Liver (tissue), 9 donors: ENCODE data around the gene ANKRD13B. TPM values are rescaled to one million over a fixed set of nuclear protein-coding genes. Genes with fewer than 3 reads are reported as not detected.

Experiments used
- DNase-seq: peaks from one replicate; pipeline ENCODE4 v3.0.0-alpha.2; 2017; ENCODE audit warnings: low spot score
- H3K27ac ChIP-seq, 2 donors: one replicate each; pipeline ENCODE4 v1.7.0; 2013; ENCODE audit warnings: inconsistent platforms in 2 of 2, low read length in 2 of 2, control low read depth in 1 of 2, low read depth in 1 of 2, mild to moderate bottlenecking in 1 of 2
- H3K27me3 ChIP-seq, 4 donors: one replicate each; pipeline versions ENCODE4 v1.6.1 to v1.7.0; 2013; ENCODE audit warnings: low read length in 3 of 4, inconsistent platforms in 1 of 4, mild to moderate bottlenecking in 1 of 4, moderate library complexity in 1 of 4; ENCODE audit not compliant: control insufficient read depth in 4 of 4, insufficient read depth in 4 of 4
- H3K36me3 ChIP-seq, 4 donors: one replicate each; pipeline versions ENCODE4 v1.6.1 to v1.7.0; 2013; ENCODE audit warnings: low read length in 3 of 4, mild to moderate bottlenecking in 3 of 4, low read depth in 1 of 4, moderate library complexity in 1 of 4; ENCODE audit not compliant: control insufficient read depth in 4 of 4, insufficient read depth in 3 of 4
- H3K4me1 ChIP-seq, 4 donors: one replicate each; pipeline versions ENCODE4 v1.6.1 to v1.7.0; 2013; ENCODE audit warnings: low read length in 3 of 4, mild to moderate bottlenecking in 3 of 4, moderate library complexity in 1 of 4; ENCODE audit not compliant: control insufficient read depth in 4 of 4, insufficient read depth in 4 of 4
- H3K4me3 ChIP-seq, 3 donors: one replicate each; pipeline versions ENCODE4 v1.6.1 to v1.7.0; 2013; ENCODE audit warnings: low read length in 3 of 3, control low read depth in 1 of 3, low read depth in 1 of 3, mild to moderate bottlenecking in 1 of 3
- H3K9ac ChIP-seq, 2 donors: one replicate each; pipeline ENCODE4 v1.7.0; 2013; ENCODE audit warnings: low read length in 2 of 2, mild to moderate bottlenecking in 2 of 2, moderate library complexity in 2 of 2, control low read depth in 1 of 2, low read depth in 1 of 2
- H3K9me3 ChIP-seq, 4 donors: one replicate each; pipeline versions ENCODE4 v1.6.1 to v1.7.0; 2013; ENCODE audit warnings: low read length in 3 of 4; ENCODE audit not compliant: control insufficient read depth in 4 of 4
- FOXA1 ChIP-seq: IDR thresholded peaks from 2 replicates; pipeline ENCODE4 v1.6.1; 2016; ENCODE audit warnings: antibody characterized with exemption
- FOXA2 ChIP-seq: IDR thresholded peaks from 2 replicates; pipeline ENCODE4 v1.6.1; 2016; ENCODE audit warnings: antibody characterized with exemption
- JUND ChIP-seq, 2 donors: IDR thresholded peaks; 2 replicates each; pipeline ENCODE4 v1.6.1; 2016; ENCODE audit warnings: antibody characterized with exemption in 2 of 2
- NR2F2 ChIP-seq: IDR thresholded peaks from 2 replicates; pipeline ENCODE4 v1.6.1; 2016; ENCODE audit warnings: antibody characterized with exemption
- RAD21 ChIP-seq, 2 donors: IDR thresholded peaks; 2 replicates each; pipeline ENCODE4 v1.6.1; 2016; ENCODE audit warnings: antibody characterized with exemption in 2 of 2, mild to moderate bottlenecking in 2 of 2
- RXRA ChIP-seq, 2 donors: IDR thresholded peaks; 2 replicates each; pipeline ENCODE4 v1.6.1; 2017 to 2018; ENCODE audit warnings: antibody characterized with exemption in 2 of 2, mild to moderate bottlenecking in 1 of 2
- SP1 ChIP-seq: IDR thresholded peaks from 2 replicates; pipeline ENCODE4 v1.6.1; 2018; ENCODE audit warnings: antibody characterized with exemption, mild to moderate bottlenecking
- WGBS: extraction: QIAGEN DNeasy Blood & Tissue Kit; methylation state at CpG from one replicate; pipeline ENCODE4 v1.1.7; 2013; 5-methylcytosine and 5-hydroxymethylcytosine counted together
- polyA plus RNA-seq, 2 donors: library from polyadenylated mRNA; stranded (reverse) in 1 of 2; unstranded in 1 of 2; fragments of 200-250 nt in 1 of 2; fragments of >200 nt in 1 of 2; fragmentation: Nextera tagmentation in 1 of 2; extraction: Ambion mirVana in 1 of 2; gene quantifications; one replicate each; pipeline versions ENCODE4 v1.2.1 to v1.2.3, GENCODE V29; 2013 to 2015
- total RNA-seq, 2 donors: library from RNA; depleted of rRNA; stranded (reverse); fragments of >200 nt; gene quantifications; one replicate each; pipeline ENCODE4 v1.2.3, GENCODE V29; 2014
- TF ChIP-seq, protein P1 (sequence below): IDR thresholded peaks from 2 replicates; pipeline ENCODE4 v1.6.1; 2016; ENCODE audit warnings: antibody characterized with exemption
- TF ChIP-seq, protein P2 (sequence below): IDR thresholded peaks from 2 replicates; pipeline ENCODE4 v1.6.1; 2016; ENCODE audit warnings: antibody characterized with exemption, mild to moderate bottlenecking
- TF ChIP-seq, protein P3 (sequence below): IDR thresholded peaks from 2 replicates; pipeline ENCODE4 v1.6.1; 2016; ENCODE audit warnings: antibody characterized with exemption
- donor health status: healthy.
- donor health status: healthy.
- donor health status: healthy.
- donor health status: healthy.
- donor health status: healthy.

ANKRD13B gene
- total and polyA plus RNA-seq, 4 donors, result 0.06 to 1.6 (median 0.51) TPM

DNA sequence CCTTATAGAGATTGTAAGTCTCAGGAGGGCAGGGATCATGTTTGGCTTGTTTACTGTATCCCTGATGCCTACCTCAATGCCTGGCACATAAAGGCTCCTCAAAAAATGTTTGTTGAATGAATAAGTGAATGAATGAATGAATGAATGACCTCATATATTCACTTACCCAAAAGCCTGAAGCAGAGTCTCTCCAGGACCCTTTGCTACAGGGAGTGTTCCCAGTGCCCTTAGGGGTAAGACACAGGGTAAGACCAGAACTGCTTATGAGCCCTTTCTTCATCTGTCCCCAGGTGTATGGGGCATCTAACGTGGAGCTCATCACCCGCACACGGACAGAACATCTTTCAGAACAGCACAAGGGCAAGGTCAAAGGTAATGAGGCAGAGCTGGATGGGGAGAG, 17.5 kb downstream of the ANKRD13B start:
- TF ChIP-seq, protein P1, sequence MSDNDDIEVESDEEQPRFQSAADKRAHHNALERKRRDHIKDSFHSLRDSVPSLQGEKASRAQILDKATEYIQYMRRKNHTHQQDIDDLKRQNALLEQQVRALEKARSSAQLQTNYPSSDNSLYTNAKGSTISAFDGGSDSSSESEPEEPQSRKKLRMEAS, result no peak
- no peak for TF ChIP-seq RAD21 (IDR thresholded peaks at IDR 0.05)
- no peak for TF ChIP-seq JUND (IDR thresholded peaks at IDR 0.05)
- DNase-seq, result no peak
- Histone ChIP-seq H3K27ac (no peak overlapping the region), H3K4me3 (no peak overlapping the region), H3K4me1 (peaks cover 8 to 21% (median 15%) of the 10 kb centered on the region in 4 donors), H3K9me3 (no peaks in the 10 kb centered on the region), H3K9ac (no peak overlapping the region), H3K36me3 (no peaks in the 10 kb centered on the region), H3K27me3 (peaks cover 0 to 5% (median 1%) of the 10 kb centered on the region in 4 donors)
- WGBS, result 82% methylated on average over 3 of the region's 3 CpGs

DNA sequence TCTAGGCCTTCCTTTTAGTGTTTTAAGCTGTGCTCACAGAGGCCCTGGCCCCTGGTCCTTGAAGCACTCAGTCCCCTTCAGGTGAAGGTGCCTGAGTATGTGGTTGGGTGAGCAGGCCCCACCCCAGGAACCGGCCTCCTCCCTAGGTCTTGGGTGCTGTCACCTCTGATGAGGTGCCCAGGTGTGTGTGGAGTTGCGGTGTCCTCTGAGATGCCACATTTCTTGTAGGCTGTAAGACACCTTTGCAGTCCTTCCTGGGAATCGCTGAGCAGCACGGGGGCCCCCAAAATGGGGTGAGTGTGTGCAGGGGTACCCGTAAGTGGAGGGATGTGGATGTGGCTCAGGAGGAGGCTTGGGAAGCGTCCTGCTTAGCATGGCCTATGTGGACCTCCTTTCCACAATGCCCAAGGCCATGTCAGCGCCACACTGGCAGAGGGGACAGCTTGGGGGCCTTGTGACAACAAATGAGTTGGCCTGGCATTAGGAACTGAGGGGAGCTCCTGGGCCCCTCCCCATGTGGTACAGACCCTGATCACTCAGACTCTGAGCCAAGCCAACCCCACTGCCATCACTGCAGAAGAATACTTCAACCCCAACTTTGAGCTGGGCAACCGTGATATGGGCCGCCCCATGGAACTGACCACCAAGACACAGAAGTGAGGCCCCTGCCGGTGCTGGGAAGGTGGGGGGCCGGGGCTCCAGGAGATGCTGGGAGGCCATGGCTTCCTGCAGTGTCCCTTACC, 18.6 kb downstream of the ANKRD13B start:
- no peak overlapping the region for H3K9ac ChIP-seq
- peaks cover 11 to 32% (median 26%) of the 10 kb centered on the region in 4 donors for H3K4me1 ChIP-seq
- no peak for DNase-seq
- no peak overlapping the region for H3K4me3 ChIP-seq
- H3K27me3 ChIP-seq, result peaks cover 0 to 10% (median 1%) of the 10 kb centered on the region in 4 donors
- 95% methylated on average over 11 of the region's 11 CpGs for WGBS
- no peaks in the 10 kb centered on the region for H3K36me3 ChIP-seq
- H3K27ac ChIP-seq, result no peak overlapping the region
- no peaks in the 10 kb centered on the region for H3K9me3 ChIP-seq
- no peak for TF ChIP-seq FOXA1
- TF ChIP-seq JUND (IDR thresholded peaks at IDR 0.05), result no peak
- TF ChIP-seq, protein P2, sequence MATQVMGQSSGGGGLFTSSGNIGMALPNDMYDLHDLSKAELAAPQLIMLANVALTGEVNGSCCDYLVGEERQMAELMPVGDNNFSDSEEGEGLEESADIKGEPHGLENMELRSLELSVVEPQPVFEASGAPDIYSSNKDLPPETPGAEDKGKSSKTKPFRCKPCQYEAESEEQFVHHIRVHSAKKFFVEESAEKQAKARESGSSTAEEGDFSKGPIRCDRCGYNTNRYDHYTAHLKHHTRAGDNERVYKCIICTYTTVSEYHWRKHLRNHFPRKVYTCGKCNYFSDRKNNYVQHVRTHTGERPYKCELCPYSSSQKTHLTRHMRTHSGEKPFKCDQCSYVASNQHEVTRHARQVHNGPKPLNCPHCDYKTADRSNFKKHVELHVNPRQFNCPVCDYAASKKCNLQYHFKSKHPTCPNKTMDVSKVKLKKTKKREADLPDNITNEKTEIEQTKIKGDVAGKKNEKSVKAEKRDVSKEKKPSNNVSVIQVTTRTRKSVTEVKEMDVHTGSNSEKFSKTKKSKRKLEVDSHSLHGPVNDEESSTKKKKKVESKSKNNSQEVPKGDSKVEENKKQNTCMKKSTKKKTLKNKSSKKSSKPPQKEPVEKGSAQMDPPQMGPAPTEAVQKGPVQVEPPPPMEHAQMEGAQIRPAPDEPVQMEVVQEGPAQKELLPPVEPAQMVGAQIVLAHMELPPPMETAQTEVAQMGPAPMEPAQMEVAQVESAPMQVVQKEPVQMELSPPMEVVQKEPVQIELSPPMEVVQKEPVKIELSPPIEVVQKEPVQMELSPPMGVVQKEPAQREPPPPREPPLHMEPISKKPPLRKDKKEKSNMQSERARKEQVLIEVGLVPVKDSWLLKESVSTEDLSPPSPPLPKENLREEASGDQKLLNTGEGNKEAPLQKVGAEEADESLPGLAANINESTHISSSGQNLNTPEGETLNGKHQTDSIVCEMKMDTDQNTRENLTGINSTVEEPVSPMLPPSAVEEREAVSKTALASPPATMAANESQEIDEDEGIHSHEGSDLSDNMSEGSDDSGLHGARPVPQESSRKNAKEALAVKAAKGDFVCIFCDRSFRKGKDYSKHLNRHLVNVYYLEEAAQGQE, result no peak
- no peak for TF ChIP-seq RXRA (IDR thresholded peaks at IDR 0.05)
- no peak for TF ChIP-seq SP1

DNA sequence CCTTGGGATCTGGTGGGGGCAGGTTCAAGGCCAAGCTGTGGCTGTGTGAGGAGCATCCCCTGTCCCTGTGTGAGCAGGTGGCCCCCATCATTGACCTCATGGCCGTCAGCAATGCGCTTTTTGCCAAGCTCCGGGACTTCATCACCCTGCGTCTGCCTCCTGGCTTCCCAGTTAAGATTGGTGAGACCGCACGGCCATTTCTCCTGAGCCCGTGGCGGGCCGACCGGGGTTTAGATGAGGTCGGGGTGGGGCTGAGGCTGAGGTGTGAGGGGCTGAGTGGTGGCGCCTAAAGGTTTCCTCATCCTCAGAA, 19.1 kb downstream of the ANKRD13B start:
- Histone ChIP-seq H3K9ac (no peak overlapping the region), H3K36me3 (no peaks in the 10 kb centered on the region), H3K4me1 (peaks cover 11 to 37% (median 30%) of the 10 kb centered on the region in 4 donors), H3K4me3 (no peak overlapping the region), H3K27me3 (peaks cover 0 to 10% (median 1%) of the 10 kb centered on the region in 4 donors), H3K27ac (no peak overlapping the region), H3K9me3 (no peaks in the 10 kb centered on the region)
- DNase-seq, result no peak
- 84% methylated on average over 12 of the region's 12 CpGs for WGBS
- TF ChIP-seq SP1, result no peak
- no peak for TF ChIP-seq FOXA2
- TF ChIP-seq, protein P3, sequence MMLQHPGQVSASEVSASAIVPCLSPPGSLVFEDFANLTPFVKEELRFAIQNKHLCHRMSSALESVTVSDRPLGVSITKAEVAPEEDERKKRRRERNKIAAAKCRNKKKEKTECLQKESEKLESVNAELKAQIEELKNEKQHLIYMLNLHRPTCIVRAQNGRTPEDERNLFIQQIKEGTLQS, result no peak
- no peak for TF ChIP-seq JUND (IDR thresholded peaks at IDR 0.05)
- TF ChIP-seq NR2F2, result no peak
- TF ChIP-seq RXRA (IDR thresholded peaks at IDR 0.05), result no peak
- TF ChIP-seq, protein P2, result no peak
